Measurements from ENCODE around the gene FANCB. TPM values are rescaled to one million over a fixed set of nuclear protein-coding genes. Genes with fewer than 3 reads are reported as not detected.

The FANCB gene
- total RNA-seq, 3 donors from 2014 or later = 1.3 to 2.9 (median 2.2) TPM

DNA sequence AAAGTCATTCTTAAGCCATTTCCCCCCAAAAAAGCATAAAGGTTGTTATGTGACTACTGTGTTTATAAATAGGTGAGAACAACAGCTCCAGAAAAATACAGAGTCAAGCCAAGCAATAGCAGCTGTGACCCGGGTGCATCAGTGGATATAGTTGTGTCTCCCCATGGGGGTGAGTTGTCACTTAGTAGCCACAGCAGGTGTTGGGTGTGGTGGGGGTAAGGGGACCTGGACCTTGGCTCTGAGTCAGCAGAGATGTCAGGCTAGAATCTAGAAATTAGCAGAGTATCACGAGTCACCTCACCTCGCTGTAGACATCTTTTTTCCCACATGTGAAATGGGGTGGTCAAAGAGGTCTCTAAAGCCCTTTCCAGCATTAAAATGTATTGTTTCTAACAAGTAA, 42.7 kb upstream of the FANCB start:
- intact Hi-C loops (cut with DNase I, micrococcal nuclease) = no loop called here
- no peaks in the 10 kb centered on the region for H3K36me3 ChIP-seq (ENCODE audit: low read depth)
- H3K4me1 ChIP-seq (ENCODE audit: low read depth) = no peaks in the 10 kb centered on the region
- DNase-seq (no peak), ATAC-seq (no peak)
- H3K9me3 ChIP-seq = no peaks in the 10 kb centered on the region
- TF ChIP-seq, protein P1, sequence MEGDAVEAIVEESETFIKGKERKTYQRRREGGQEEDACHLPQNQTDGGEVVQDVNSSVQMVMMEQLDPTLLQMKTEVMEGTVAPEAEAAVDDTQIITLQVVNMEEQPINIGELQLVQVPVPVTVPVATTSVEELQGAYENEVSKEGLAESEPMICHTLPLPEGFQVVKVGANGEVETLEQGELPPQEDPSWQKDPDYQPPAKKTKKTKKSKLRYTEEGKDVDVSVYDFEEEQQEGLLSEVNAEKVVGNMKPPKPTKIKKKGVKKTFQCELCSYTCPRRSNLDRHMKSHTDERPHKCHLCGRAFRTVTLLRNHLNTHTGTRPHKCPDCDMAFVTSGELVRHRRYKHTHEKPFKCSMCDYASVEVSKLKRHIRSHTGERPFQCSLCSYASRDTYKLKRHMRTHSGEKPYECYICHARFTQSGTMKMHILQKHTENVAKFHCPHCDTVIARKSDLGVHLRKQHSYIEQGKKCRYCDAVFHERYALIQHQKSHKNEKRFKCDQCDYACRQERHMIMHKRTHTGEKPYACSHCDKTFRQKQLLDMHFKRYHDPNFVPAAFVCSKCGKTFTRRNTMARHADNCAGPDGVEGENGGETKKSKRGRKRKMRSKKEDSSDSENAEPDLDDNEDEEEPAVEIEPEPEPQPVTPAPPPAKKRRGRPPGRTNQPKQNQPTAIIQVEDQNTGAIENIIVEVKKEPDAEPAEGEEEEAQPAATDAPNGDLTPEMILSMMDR (IDR thresholded peaks at IDR 0.05) = no peak
- H3K4me3 ChIP-seq = no peak overlapping the region

DNA sequence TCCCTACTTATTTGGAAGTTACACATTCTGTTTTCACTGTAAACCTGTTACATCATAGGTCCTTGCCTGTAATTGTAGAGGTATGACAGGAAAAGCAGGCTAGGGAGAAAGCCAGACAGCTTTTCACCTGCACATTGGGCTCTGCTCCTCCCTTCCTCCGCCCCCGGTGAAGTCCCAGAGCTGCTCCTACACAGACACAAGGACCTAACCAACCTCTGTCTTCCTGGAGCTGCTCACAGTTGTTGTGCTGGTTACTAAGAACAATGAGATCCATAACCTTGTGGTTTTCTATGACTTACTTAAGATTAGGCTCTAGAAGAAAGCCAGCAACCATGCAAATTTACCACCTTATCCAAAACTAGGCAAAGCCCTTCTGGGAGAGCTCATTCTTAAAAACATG, 40.4 kb upstream of the FANCB start:
- intact Hi-C loops (cut with DNase I, micrococcal nuclease) = no loop called here
- Histone ChIP-seq H3K4me3 (no peak overlapping the region), H3K9me3 (no peaks in the 10 kb centered on the region), H3K4me1 (ENCODE audit: low read depth) (no peaks in the 10 kb centered on the region), H3K36me3 (ENCODE audit: low read depth) (no peaks in the 10 kb centered on the region)
- ATAC-seq = no peak
- no peak for DNase-seq
- TF ChIP-seq, protein P1 (IDR thresholded peaks at IDR 0.05) = no peak

DNA sequence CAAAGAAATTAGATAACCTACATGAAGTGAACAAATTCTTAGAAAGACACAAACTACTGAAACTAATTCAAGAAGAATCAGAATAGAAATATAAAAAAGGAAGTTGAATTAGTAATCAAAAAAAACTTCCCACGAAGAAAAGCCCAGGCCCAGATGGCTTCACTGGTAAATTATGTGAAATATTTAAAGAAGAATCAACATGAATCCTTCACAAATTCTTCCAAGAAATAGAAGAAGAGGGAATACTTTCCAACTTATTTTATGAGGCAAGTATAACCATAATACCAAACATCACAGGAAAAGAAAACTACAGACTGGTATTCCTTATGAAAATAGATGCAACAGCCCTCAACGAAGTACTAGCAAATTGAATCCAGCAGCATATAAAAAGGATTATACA, 31.0 kb upstream of the FANCB start:
- intact Hi-C loops (cut with DNase I, micrococcal nuclease) = no loop called here
- H3K4me3 ChIP-seq = no peak overlapping the region
- H3K4me1 ChIP-seq (ENCODE audit: low read depth) = no peaks in the 10 kb centered on the region
- H3K36me3 ChIP-seq (ENCODE audit: low read depth) = no peaks in the 10 kb centered on the region
- ATAC-seq (no peak), DNase-seq (no peak)
- peaks cover 3% of the 10 kb centered on the region for H3K9me3 ChIP-seq
- TF ChIP-seq, protein P1 (IDR thresholded peaks at IDR 0.05) = no peak

DNA sequence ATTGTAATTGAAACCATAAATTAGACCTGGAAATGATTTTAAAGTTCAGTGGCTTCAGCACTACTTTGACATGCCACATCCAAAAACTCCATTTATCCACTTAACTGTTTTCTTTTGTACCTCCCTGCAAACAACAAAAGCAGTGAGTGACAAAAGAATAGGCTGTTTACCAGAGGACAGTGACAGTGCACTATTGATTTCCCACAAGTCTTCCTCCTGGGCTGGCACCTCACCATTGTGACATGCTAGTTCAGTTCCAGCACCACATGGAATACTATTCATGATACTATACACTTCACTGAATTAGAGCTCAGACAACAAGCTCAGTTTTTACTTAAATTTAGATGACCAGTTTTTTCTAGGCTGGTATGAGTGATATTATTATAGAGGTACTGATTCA, 29.7 kb upstream of the FANCB start:
- TF ChIP-seq, protein P1 (IDR thresholded peaks at IDR 0.05) = no peak
- no peak for DNase-seq
- ATAC-seq = no peak
- no peaks in the 10 kb centered on the region for H3K4me1 ChIP-seq (ENCODE audit: low read depth)
- H3K36me3 ChIP-seq (ENCODE audit: low read depth) = no peaks in the 10 kb centered on the region
- intact Hi-C loops (cut with DNase I, micrococcal nuclease) = no loop called here
- peaks cover 3% of the 10 kb centered on the region for H3K9me3 ChIP-seq
- no peak overlapping the region for H3K4me3 ChIP-seq

DNA sequence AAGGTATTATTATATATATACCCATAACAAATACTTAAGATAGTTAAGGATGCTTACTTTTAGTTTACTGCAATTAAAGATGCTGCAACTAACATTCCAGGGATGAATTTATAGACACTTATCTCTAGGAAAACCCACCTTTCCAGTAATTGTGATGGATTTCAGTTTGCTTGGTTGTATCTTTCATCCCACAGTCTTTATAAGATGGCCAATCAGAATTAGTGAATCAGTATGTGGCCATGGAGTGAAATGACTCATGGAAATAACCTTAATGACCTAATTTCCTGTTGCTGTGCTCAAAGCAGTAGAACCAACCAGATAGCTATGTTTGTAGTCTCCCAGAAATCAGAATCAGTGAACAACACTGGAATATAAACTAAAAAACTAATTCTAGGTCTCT, 26.7 kb upstream of the FANCB start:
- intact Hi-C loops (cut with DNase I, micrococcal nuclease) = no loop called here
- Histone ChIP-seq H3K4me3 (no peak overlapping the region), H3K4me1 (ENCODE audit: low read depth) (no peaks in the 10 kb centered on the region), H3K36me3 (ENCODE audit: low read depth) (no peaks in the 10 kb centered on the region), H3K9me3 (peaks cover 3% of the 10 kb centered on the region)
- TF ChIP-seq, protein P1 (IDR thresholded peaks at IDR 0.05) = no peak
- no peak for ATAC-seq
- no peak for DNase-seq

DNA sequence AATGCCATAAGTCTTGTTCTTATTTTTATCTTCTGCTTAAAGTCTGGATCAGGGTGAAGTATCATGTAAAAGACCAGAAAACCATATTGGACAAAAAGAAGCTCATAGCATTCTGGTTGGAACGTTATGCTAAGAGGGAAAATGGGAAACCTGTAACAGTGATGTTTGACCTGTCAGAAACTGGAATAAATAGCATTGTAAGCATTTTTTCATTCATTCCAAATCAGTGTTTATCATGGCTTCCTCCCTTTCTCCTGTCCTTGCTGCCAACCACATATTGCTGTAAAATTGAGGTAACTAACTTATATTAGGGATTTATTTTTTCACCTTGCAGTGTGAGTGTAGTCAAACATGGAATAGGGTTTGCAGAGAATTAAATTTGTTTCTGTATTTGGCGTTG, 24.2 kb upstream of the FANCB start:
- no peaks in the 10 kb centered on the region for H3K36me3 ChIP-seq (ENCODE audit: low read depth)
- no peak for ATAC-seq
- intact Hi-C loops (cut with DNase I, micrococcal nuclease) = no loop called here
- H3K4me1 ChIP-seq (ENCODE audit: low read depth) = no peaks in the 10 kb centered on the region
- H3K4me3 ChIP-seq = no peak overlapping the region
- TF ChIP-seq, protein P1 (IDR thresholded peaks at IDR 0.05) = no peak
- no peaks in the 10 kb centered on the region for H3K9me3 ChIP-seq
- DNase-seq = no peak

Data from mucosa of descending colon (tissue), 3 donors.